HepG2 (cell line): Measurements from ENCODE around the gene DUSP15. TPM values are rescaled to one million over a fixed set of nuclear protein-coding genes. Genes with fewer than 3 reads are reported as not detected.

Source experiments
- CREB1 ChIP-seq, 2 experiments: fragments of 450-650 bp in 1 of 2; IDR thresholded peaks; 2 replicates each; pipeline ENCODE4 v1.6.1; 2016 to 2017; ENCODE audit warnings: control low read depth in 1 of 2, mild to moderate bottlenecking in 1 of 2, missing compliant biosample characterization in 1 of 2, missing genetic modification characterization in 1 of 2
- CREM ChIP-seq, 2 experiments: sonication (generic) in 1 of 2; formaldehyde crosslinking in 1 of 2; IDR thresholded peaks; 2 replicates each; pipeline versions ENCODE4 v1.4.0 to v1.6.1; 2016 to 2020; ENCODE audit warnings: antibody characterized with exemption in 1 of 2, mild to moderate bottlenecking in 1 of 2, missing genetic modification reagents in 1 of 2
- DNMT1 ChIP-seq: sonication (generic); formaldehyde crosslinking; IDR thresholded peaks from 2 replicates; pipeline ENCODE4 v1.5.1; 2020; ENCODE audit warnings: mild to moderate bottlenecking, missing genetic modification reagents
- ETV5 ChIP-seq: IDR thresholded peaks from 2 replicates; pipeline ENCODE4 v1.6.1; 2018; ENCODE audit warnings: missing biosample characterization, missing genetic modification reagents, inconsistent platforms, borderline replicate concordance
- HNRNPLL ChIP-seq: fragments of 200-400 bp; formaldehyde crosslinking; IDR thresholded peaks from 2 replicates; pipeline ENCODE4 v1.6.1; 2017; ENCODE audit warnings: mild to moderate bottlenecking, low read depth, low read length; ENCODE audit not compliant: poor library complexity, severe bottlenecking
- JDP2 ChIP-seq: sonication (generic); formaldehyde crosslinking; IDR thresholded peaks from 2 replicates; pipeline ENCODE4 v1.8.1; 2022; ENCODE audit warnings: missing genetic modification reagents, borderline replicate concordance
- KDM2A ChIP-seq: sonication (generic); formaldehyde crosslinking; IDR thresholded peaks from 2 replicates; pipeline ENCODE4 v1.4.0; 2020; ENCODE audit warnings: low read depth, missing genetic modification reagents, borderline replicate concordance
- NFYB ChIP-seq: sonication (generic); formaldehyde crosslinking; IDR thresholded peaks from 2 replicates; pipeline ENCODE4 v1.4.0; 2020; ENCODE audit warnings: missing genetic modification reagents
- SRSF1 ChIP-seq: fragments of 200-400 bp; formaldehyde crosslinking; optimal IDR thresholded peaks from 2 replicates; pipeline ENCODE3; 2017; ENCODE audit warnings: mild to moderate bottlenecking, low read depth, low read length, moderate library complexity
- SRSF9 ChIP-seq: fragments of 200-400 bp; formaldehyde crosslinking; IDR thresholded peaks from 2 replicates; pipeline ENCODE4 v1.6.1; 2018; ENCODE audit warnings: borderline replicate concordance, mild to moderate bottlenecking, low read depth, low read length; ENCODE audit not compliant: insufficient read depth, poor library complexity, severe bottlenecking
- WIZ ChIP-seq: sonication (generic); formaldehyde crosslinking; IDR thresholded peaks from 2 replicates; pipeline ENCODE4 v1.5.1; 2020; ENCODE audit warnings: mild to moderate bottlenecking, missing genetic modification reagents
- XBP1 ChIP-seq: sonication (generic); formaldehyde crosslinking; IDR thresholded peaks from 2 replicates; pipeline ENCODE4 v1.5.0; 2020; ENCODE audit warnings: missing genetic modification reagents
- XRCC5 ChIP-seq: fragments of 200-400 bp; formaldehyde crosslinking; optimal IDR thresholded peaks from 2 replicates; pipeline ENCODE3; 2017; ENCODE audit warnings: mild to moderate bottlenecking, low read length
- ZFY ChIP-seq: sonication (generic); formaldehyde crosslinking; IDR thresholded peaks from 2 replicates; pipeline ENCODE4 v1.4.0; 2020; ENCODE audit warnings: missing genetic modification reagents
- ZNF121 ChIP-seq: sonication (generic); formaldehyde crosslinking; IDR thresholded peaks from 2 replicates; pipeline ENCODE4 v1.5.0; 2020; ENCODE audit warnings: mild to moderate bottlenecking, missing genetic modification reagents
- ZNF335 ChIP-seq: sonication (generic); formaldehyde crosslinking; IDR thresholded peaks from 2 replicates; pipeline ENCODE4 v1.4.0; 2020; ENCODE audit warnings: missing genetic modification reagents
- ZNF614 ChIP-seq: IDR thresholded peaks from 2 replicates; pipeline ENCODE4 v1.6.1; 2018; ENCODE audit warnings: missing biosample characterization, missing genetic modification reagents, inconsistent platforms, borderline replicate concordance
- polyA plus RNA-seq, 8 experiments: library from polyadenylated mRNA; depleted of rRNA in 3 of 8; stranded (reverse) in 7 of 8; unstranded in 1 of 8; fragments of >200 nt; fragmentation: Illumina TruSeq in 4 of 8; extraction: Trizol in 4 of 8; gene quantifications; 2 replicates each; pipeline versions ENCODE4 v1.2.1 to v1.2.3, GENCODE V29; 2011 to 2016; ENCODE audit warnings: low read depth in 4 of 8, missing spikeins in 1 of 8, mixed read lengths in 1 of 8; ENCODE audit not compliant: insufficient read depth in 1 of 8
- total RNA-seq, 5 experiments: library from RNA; depleted of rRNA; stranded (reverse); fragments of >200 nt; fragmentation: Illumina TruSeq; extraction: Trizol; gene quantifications; 2 replicates each; pipeline ENCODE4 v1.2.3, GENCODE V29; 2016; ENCODE audit warnings: low read depth in 1 of 5
- TF ChIP-seq, protein P1 (sequence below): IDR thresholded peaks from 2 replicates; pipeline ENCODE4 v1.6.1; 2016; ENCODE audit warnings: low read depth, borderline replicate concordance
- TF ChIP-seq, protein P2 (sequence below): sonication (generic); formaldehyde crosslinking; IDR thresholded peaks from 2 replicates; pipeline ENCODE4 v1.4.0; 2020; ENCODE audit warnings: low read depth, mild to moderate bottlenecking, missing genetic modification reagents
- TF ChIP-seq, protein P3 (sequence below): IDR thresholded peaks from 2 replicates; pipeline ENCODE4 v1.6.1; 2016; ENCODE audit warnings: low read depth, missing genetic modification reagents, missing compliant biosample characterization
- TF ChIP-seq, protein P4 (sequence below): sonication (generic); formaldehyde crosslinking; IDR thresholded peaks from 2 replicates; pipeline ENCODE4 v1.4.0; 2020; ENCODE audit warnings: missing genetic modification reagents, mild to moderate bottlenecking, borderline replicate concordance

DUSP15 gene
- total and polyA plus RNA-seq, 2 of the 13 experiments (the other 11 are each of a cell fraction or from before 2014, with no cell fraction given) = 0.17 to 0.93 TPM

DNA sequence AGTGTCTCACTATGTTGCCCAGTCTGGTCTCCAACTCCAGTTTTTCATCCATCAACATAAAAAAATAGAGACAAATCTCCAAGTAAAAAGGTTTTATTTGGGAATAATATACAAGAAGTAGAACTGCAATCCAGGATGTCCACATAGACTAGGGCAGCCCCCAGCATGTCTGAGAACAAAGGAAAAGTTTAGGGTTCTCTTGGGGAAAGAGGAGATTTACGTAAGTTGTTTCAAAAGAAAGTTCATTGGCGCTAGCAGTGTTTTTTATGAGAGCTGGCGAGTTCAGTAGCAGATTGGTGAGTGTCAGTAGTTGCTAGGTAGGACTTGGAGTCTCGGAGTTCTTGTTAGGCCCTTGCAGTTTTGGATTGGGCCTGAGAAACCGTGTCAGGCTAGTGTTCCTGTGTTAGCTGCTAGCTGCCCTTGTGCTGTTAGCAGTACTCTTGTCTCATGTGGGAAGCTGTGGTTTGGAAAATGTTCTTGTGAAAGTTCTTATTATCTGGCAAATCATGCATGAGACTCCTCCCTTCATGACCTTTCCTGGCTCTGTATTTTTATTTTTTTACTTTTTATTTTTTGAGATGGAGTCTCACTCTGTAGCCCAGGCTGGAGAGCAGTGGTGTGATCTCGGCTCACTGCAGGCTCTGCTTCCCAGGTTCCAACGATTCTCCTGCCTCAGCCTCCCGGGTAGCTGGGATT lies 24.8 kb upstream of the DUSP15 start (continued):
- peak; percentile 55; the same call in 1 of the 2 replicates for TF ChIP-seq ZFY (CRISPR knock-in tag)
- peak; percentile 84 for TF ChIP-seq CREB1 (IDR thresholded peaks at IDR 0.05)
- TF ChIP-seq CREB1 (CRISPR knock-in tag; IDR thresholded peaks at IDR 0.05) = peak; percentile 91
- TF ChIP-seq WIZ (CRISPR knock-in tag) = no peak
- TF ChIP-seq KDM2A = no peak
- no peak for TF ChIP-seq ZNF335 (CRISPR knock-in tag)
- TF ChIP-seq NFYB (CRISPR knock-in tag) = peak; percentile 62; the same call in 1 of the 2 replicates
- TF ChIP-seq, protein P1, sequence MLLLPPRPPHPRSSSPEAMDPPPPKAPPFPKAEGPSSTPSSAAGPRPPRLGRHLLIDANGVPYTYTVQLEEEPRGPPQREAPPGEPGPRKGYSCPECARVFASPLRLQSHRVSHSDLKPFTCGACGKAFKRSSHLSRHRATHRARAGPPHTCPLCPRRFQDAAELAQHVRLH (CRISPR knock-in tag) = no peak
- no peak for TF ChIP-seq ETV5
- TF ChIP-seq SRSF9 = no peak
- TF ChIP-seq XRCC5 = no peak
- TF ChIP-seq CREM (IDR thresholded peaks at IDR 0.05) = peak; percentile 69; the same call in 1 of the 2 replicates
- TF ChIP-seq CREM (CRISPR knock-in tag; IDR thresholded peaks at IDR 0.05) = no peak
- TF ChIP-seq JDP2 (CRISPR knock-in tag) = no peak
- no peak for TF ChIP-seq HNRNPLL
- TF ChIP-seq, protein P2, sequence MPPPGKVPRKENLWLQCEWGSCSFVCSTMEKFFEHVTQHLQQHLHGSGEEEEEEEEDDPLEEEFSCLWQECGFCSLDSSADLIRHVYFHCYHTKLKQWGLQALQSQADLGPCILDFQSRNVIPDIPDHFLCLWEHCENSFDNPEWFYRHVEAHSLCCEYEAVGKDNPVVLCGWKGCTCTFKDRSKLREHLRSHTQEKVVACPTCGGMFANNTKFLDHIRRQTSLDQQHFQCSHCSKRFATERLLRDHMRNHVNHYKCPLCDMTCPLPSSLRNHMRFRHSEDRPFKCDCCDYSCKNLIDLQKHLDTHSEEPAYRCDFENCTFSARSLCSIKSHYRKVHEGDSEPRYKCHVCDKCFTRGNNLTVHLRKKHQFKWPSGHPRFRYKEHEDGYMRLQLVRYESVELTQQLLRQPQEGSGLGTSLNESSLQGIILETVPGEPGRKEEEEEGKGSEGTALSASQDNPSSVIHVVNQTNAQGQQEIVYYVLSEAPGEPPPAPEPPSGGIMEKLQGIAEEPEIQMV = no peak
- no peak for TF ChIP-seq DNMT1 (CRISPR knock-in tag)
- TF ChIP-seq XBP1 (CRISPR knock-in tag) = no peak
- peak; percentile 89 for TF ChIP-seq ZNF121
- TF ChIP-seq, protein P3, sequence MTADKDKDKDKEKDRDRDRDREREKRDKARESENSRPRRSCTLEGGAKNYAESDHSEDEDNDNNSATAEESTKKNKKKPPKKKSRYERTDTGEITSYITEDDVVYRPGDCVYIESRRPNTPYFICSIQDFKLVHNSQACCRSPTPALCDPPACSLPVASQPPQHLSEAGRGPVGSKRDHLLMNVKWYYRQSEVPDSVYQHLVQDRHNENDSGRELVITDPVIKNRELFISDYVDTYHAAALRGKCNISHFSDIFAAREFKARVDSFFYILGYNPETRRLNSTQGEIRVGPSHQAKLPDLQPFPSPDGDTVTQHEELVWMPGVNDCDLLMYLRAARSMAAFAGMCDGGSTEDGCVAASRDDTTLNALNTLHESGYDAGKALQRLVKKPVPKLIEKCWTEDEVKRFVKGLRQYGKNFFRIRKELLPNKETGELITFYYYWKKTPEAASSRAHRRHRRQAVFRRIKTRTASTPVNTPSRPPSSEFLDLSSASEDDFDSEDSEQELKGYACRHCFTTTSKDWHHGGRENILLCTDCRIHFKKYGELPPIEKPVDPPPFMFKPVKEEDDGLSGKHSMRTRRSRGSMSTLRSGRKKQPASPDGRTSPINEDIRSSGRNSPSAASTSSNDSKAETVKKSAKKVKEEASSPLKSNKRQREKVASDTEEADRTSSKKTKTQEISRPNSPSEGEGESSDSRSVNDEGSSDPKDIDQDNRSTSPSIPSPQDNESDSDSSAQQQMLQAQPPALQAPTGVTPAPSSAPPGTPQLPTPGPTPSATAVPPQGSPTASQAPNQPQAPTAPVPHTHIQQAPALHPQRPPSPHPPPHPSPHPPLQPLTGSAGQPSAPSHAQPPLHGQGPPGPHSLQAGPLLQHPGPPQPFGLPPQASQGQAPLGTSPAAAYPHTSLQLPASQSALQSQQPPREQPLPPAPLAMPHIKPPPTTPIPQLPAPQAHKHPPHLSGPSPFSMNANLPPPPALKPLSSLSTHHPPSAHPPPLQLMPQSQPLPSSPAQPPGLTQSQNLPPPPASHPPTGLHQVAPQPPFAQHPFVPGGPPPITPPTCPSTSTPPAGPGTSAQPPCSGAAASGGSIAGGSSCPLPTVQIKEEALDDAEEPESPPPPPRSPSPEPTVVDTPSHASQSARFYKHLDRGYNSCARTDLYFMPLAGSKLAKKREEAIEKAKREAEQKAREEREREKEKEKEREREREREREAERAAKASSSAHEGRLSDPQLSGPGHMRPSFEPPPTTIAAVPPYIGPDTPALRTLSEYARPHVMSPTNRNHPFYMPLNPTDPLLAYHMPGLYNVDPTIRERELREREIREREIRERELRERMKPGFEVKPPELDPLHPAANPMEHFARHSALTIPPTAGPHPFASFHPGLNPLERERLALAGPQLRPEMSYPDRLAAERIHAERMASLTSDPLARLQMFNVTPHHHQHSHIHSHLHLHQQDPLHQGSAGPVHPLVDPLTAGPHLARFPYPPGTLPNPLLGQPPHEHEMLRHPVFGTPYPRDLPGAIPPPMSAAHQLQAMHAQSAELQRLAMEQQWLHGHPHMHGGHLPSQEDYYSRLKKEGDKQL (CRISPR knock-in tag) = no peak
- no peak for TF ChIP-seq SRSF1
- TF ChIP-seq, protein P4, sequence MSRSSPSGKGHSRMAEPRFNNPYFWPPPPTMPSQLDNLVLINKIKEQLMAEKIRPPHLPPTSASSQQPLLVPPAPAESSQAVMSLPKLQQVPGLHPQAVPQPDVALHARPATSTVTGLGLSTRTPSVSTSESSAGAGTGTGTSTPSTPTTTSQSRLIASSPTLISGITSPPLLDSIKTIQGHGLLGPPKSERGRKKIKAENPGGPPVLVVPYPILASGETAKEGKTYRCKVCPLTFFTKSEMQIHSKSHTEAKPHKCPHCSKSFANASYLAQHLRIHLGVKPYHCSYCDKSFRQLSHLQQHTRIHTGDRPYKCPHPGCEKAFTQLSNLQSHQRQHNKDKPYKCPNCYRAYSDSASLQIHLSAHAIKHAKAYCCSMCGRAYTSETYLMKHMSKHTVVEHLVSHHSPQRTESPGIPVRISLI (CRISPR knock-in tag) = peak; percentile 68; the same call in 1 of the 2 replicates
- no peak for TF ChIP-seq ZNF614 (CRISPR knock-in tag)
